ENCODE measurements around the gene NEO1. TPM values are rescaled to one million over a fixed set of nuclear protein-coding genes. Genes with fewer than 3 reads are reported as not detected.

Gene NEO1
- total RNA-seq, 5 donors from 2014 or later (not counting 1 experiment from before 2014, with no cell fraction given): 5.0 to 16.6 (median 10.2) TPM

GRCh38 chr15:73321496-73322450 is 269.5 kb downstream of the NEO1 start:
- no peak overlapping the region for H3K27ac Mint-ChIP-seq
- H3K36me3 Mint-ChIP-seq: no peaks in the 10 kb centered on the region
- H3K9me3 ChIP-seq: no peaks in the 10 kb centered on the region
- peaks cover 9 to 27% of the 10 kb centered on the region in 2 donors for H3K27me3 Mint-ChIP-seq
- H3K4me1 ChIP-seq (ENCODE audit: control insufficient read depth in 1 of 2, extremely low read depth in 1 of 2, insufficient read depth in 2 of 2, low read length in 2 of 2): peaks cover 0 to 7% of the 10 kb centered on the region in 2 experiments
- ATAC-seq (replicated peaks in 1 of 4) (no peak), DNase-seq (no peak)
- POLR2A ChIA-PET: no interaction called here
- no peaks in the 10 kb centered on the region for H3K36me3 ChIP-seq (ENCODE audit: control insufficient read depth in 2 of 2, extremely low read depth in 1 of 2, insufficient read depth in 1 of 2, low read length in 1 of 2)
- H3K4me3 ChIP-seq (ENCODE audit: control insufficient read depth in 1 of 2, extremely low read depth in 1 of 2, low read length in 1 of 2): no peak overlapping the region
- no peaks in the 10 kb centered on the region for H3K9me3 Mint-ChIP-seq
- H3K4me3 Mint-ChIP-seq: no peak overlapping the region
- WGBS (ENCODE audit: insufficient coverage): 79% methylated on average over 11 of the region's 17 CpGs
- no peak overlapping the region for H3K27ac ChIP-seq (ENCODE audit: low read length)
- CTCF ChIA-PET: no interaction called here
- H3K4me1 Mint-ChIP-seq: no peaks in the 10 kb centered on the region
- H3K27me3 ChIP-seq (replicated peaks in 1 of 2; ENCODE audit: control insufficient read depth in 2 of 2, extremely low read depth in 1 of 2, insufficient read depth in 2 of 2, low read length in 1 of 2): peaks cover 0 to 57% of the 10 kb centered on the region in 2 experiments

GRCh38 chr15:73322665-73323373 is 270.6 kb downstream of the NEO1 start:
- Mint-ChIP-seq H3K36me3 (no peaks in the 10 kb centered on the region), H3K4me3 (no peak overlapping the region), H3K4me1 (peaks cover 0 to 3% (median 0%) of the 10 kb centered on the region in 3 donors), H3K27me3 (peaks cover 13 to 23% of the 10 kb centered on the region in 2 donors), H3K27ac (no peak overlapping the region), H3K9me3 (no peaks in the 10 kb centered on the region)
- no peaks in the 10 kb centered on the region for H3K36me3 ChIP-seq (ENCODE audit: control insufficient read depth in 2 of 2, extremely low read depth in 1 of 2, insufficient read depth in 1 of 2, low read length in 1 of 2)
- no peak for DNase-seq
- WGBS (ENCODE audit: insufficient coverage): 86% methylated on average over 33 of the region's 38 CpGs
- ChIA-PET POLR2A (no interaction called here), CTCF (no interaction called here)
- peaks cover 0 to 7% of the 10 kb centered on the region in 2 experiments for H3K4me1 ChIP-seq (ENCODE audit: control insufficient read depth in 1 of 2, extremely low read depth in 1 of 2, insufficient read depth in 2 of 2, low read length in 2 of 2)
- no peak overlapping the region for H3K27ac ChIP-seq (ENCODE audit: low read length)
- H3K27me3 ChIP-seq (replicated peaks in 1 of 2; ENCODE audit: control insufficient read depth in 2 of 2, extremely low read depth in 1 of 2, insufficient read depth in 2 of 2, low read length in 1 of 2): peaks cover 0 to 59% of the 10 kb centered on the region in 2 experiments
- H3K9me3 ChIP-seq: no peaks in the 10 kb centered on the region
- no peak overlapping the region for H3K4me3 ChIP-seq (ENCODE audit: control insufficient read depth in 1 of 2, extremely low read depth in 1 of 2, low read length in 1 of 2)
- no peak for ATAC-seq (replicated peaks in 1 of 4)

GRCh38 chr15:73323374-73323955 is 271.2 kb downstream of the NEO1 start:
- DNase-seq (no peak), ATAC-seq (replicated peaks in 1 of 4) (no peak)
- peaks cover 0 to 7% of the 10 kb centered on the region in 2 experiments for H3K4me1 ChIP-seq (ENCODE audit: control insufficient read depth in 1 of 2, extremely low read depth in 1 of 2, insufficient read depth in 2 of 2, low read length in 2 of 2)
- no peak overlapping the region for H3K4me3 ChIP-seq (ENCODE audit: control insufficient read depth in 1 of 2, extremely low read depth in 1 of 2, low read length in 1 of 2)
- WGBS (ENCODE audit: insufficient coverage): 92% methylated on average over 27 of the region's 30 CpGs
- H3K36me3 ChIP-seq (ENCODE audit: control insufficient read depth in 2 of 2, extremely low read depth in 1 of 2, insufficient read depth in 1 of 2, low read length in 1 of 2): no peaks in the 10 kb centered on the region
- no peaks in the 10 kb centered on the region for H3K9me3 Mint-ChIP-seq
- POLR2A ChIA-PET: no interaction called here
- H3K27ac ChIP-seq (ENCODE audit: low read length): no peak overlapping the region
- peaks cover 0 to 4% (median 0%) of the 10 kb centered on the region in 3 donors for H3K4me1 Mint-ChIP-seq
- peaks cover 0 to 54% of the 10 kb centered on the region in 2 experiments for H3K27me3 ChIP-seq (replicated peaks in 1 of 2; ENCODE audit: control insufficient read depth in 2 of 2, extremely low read depth in 1 of 2, insufficient read depth in 2 of 2, low read length in 1 of 2)
- CTCF ChIA-PET: no interaction called here
- no peak overlapping the region for H3K27ac Mint-ChIP-seq
- H3K9me3 ChIP-seq: no peaks in the 10 kb centered on the region
- no peaks in the 10 kb centered on the region for H3K36me3 Mint-ChIP-seq
- no peak overlapping the region for H3K4me3 Mint-ChIP-seq
- H3K27me3 Mint-ChIP-seq: peaks cover 19 to 20% of the 10 kb centered on the region in 2 donors

- Mint-ChIP-seq H3K27ac (no peak overlapping the region), H3K27me3 (peaks cover 20 to 22% of the 10 kb centered on the region in 2 donors), H3K36me3 (no peaks in the 10 kb centered on the region), H3K4me3 (no peak overlapping the region), H3K4me1 (peaks cover 0 to 4% (median 0%) of the 10 kb centered on the region in 3 donors), H3K9me3 (no peaks in the 10 kb centered on the region)
- DNase-seq (no peak), ATAC-seq (replicated peaks in 1 of 4) (no peak)
- Histone ChIP-seq H3K4me1 (ENCODE audit: control insufficient read depth in 1 of 2, extremely low read depth in 1 of 2, insufficient read depth in 2 of 2, low read length in 2 of 2) (peaks cover 0 to 7% of the 10 kb centered on the region in 2 experiments), H3K4me3 (ENCODE audit: control insufficient read depth in 1 of 2, extremely low read depth in 1 of 2, low read length in 1 of 2) (no peak overlapping the region), H3K27ac (ENCODE audit: low read length) (no peak overlapping the region), H3K9me3 (no peaks in the 10 kb centered on the region), H3K36me3 (ENCODE audit: control insufficient read depth in 2 of 2, extremely low read depth in 1 of 2, insufficient read depth in 1 of 2, low read length in 1 of 2) (no peaks in the 10 kb centered on the region), H3K27me3 (replicated peaks in 1 of 2; ENCODE audit: control insufficient read depth in 2 of 2, extremely low read depth in 1 of 2, insufficient read depth in 2 of 2, low read length in 1 of 2) (peaks cover 0 to 49% of the 10 kb centered on the region in 2 experiments)
- ChIA-PET CTCF (no interaction called here), POLR2A (no interaction called here)
- WGBS (ENCODE audit: insufficient coverage): 93% methylated on average over 14 of the region's 16 CpGs
These were observed 271.7 kb downstream of the NEO1 start for GRCh38 chr15:73323956-73324355.

GRCh38 chr15:73324496-73325170 is 272.4 kb downstream of the NEO1 start:
- Histone ChIP-seq H3K4me1 (ENCODE audit: control insufficient read depth in 1 of 2, extremely low read depth in 1 of 2, insufficient read depth in 2 of 2, low read length in 2 of 2) (peaks cover 0 to 7% of the 10 kb centered on the region in 2 experiments), H3K27me3 (replicated peaks in 1 of 2; ENCODE audit: control insufficient read depth in 2 of 2, extremely low read depth in 1 of 2, insufficient read depth in 2 of 2, low read length in 1 of 2) (peaks cover 0 to 46% of the 10 kb centered on the region in 2 experiments), H3K4me3 (ENCODE audit: control insufficient read depth in 1 of 2, extremely low read depth in 1 of 2, low read length in 1 of 2) (no peak overlapping the region), H3K36me3 (ENCODE audit: control insufficient read depth in 2 of 2, extremely low read depth in 1 of 2, insufficient read depth in 1 of 2, low read length in 1 of 2) (no peaks in the 10 kb centered on the region), H3K27ac (ENCODE audit: low read length) (no peak overlapping the region), H3K9me3 (no peaks in the 10 kb centered on the region)
- ChIA-PET CTCF (no interaction called here), POLR2A (no interaction called here)
- WGBS (ENCODE audit: insufficient coverage): 94% methylated on average over 14 of the region's 16 CpGs
- peaks cover 0 to 4% (median 0%) of the 10 kb centered on the region in 3 donors for H3K4me1 Mint-ChIP-seq
- H3K36me3 Mint-ChIP-seq: no peaks in the 10 kb centered on the region
- H3K9me3 Mint-ChIP-seq: no peaks in the 10 kb centered on the region
- no peak for ATAC-seq (replicated peaks in 1 of 4)
- peaks cover 16 to 18% of the 10 kb centered on the region in 2 donors for H3K27me3 Mint-ChIP-seq
- no peak for DNase-seq
- no peak overlapping the region for H3K4me3 Mint-ChIP-seq
- H3K27ac Mint-ChIP-seq: no peak overlapping the region
